GM12872 (cell line): ENCODE measurements around the gene ACTC1.

Experiments
- TF ChIP-seq, protein P1 (sequence below): IDR thresholded peaks from 3 replicates; pipeline ENCODE4 v1.5.1; 2011; ENCODE audit warnings: low read depth, mild to moderate bottlenecking, low read length, moderate library complexity; ENCODE audit not compliant: insufficient read depth

ACTC1 gene

GRCh38 chr15:34754674-34755418 lies 40.5 kb downstream of the ACTC1 start, which contains the start of gene GJD2:
GJD2 (minus strand) TSS chr15:34754998; CDS start chr15:34754488, 510 bp downstream.
- TF ChIP-seq, protein P1, sequence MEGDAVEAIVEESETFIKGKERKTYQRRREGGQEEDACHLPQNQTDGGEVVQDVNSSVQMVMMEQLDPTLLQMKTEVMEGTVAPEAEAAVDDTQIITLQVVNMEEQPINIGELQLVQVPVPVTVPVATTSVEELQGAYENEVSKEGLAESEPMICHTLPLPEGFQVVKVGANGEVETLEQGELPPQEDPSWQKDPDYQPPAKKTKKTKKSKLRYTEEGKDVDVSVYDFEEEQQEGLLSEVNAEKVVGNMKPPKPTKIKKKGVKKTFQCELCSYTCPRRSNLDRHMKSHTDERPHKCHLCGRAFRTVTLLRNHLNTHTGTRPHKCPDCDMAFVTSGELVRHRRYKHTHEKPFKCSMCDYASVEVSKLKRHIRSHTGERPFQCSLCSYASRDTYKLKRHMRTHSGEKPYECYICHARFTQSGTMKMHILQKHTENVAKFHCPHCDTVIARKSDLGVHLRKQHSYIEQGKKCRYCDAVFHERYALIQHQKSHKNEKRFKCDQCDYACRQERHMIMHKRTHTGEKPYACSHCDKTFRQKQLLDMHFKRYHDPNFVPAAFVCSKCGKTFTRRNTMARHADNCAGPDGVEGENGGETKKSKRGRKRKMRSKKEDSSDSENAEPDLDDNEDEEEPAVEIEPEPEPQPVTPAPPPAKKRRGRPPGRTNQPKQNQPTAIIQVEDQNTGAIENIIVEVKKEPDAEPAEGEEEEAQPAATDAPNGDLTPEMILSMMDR, result no peak

DNA sequence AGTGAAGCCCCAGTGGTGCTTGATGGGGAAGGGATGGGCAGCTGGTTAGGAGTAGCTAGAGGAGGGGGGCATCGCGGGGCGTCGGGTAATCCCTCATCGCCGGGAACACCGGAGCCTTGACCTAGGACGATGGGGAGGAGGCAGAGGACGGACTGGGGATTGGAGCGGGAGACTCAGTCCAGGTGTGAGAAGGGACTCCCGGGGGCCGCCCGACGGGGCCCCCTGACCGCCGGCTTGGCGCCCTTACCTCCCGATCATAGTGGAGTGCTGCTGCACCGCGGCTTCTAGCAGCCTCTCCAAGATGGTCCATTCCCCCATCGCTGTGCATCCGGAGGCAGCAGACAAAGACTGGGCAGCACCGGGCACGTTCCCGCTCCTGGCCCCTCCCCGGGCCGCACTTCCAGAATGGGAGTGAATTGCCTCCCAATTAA lies 41.2 kb downstream of the ACTC1 start:
- TF ChIP-seq, protein P1, result no peak

DNA sequence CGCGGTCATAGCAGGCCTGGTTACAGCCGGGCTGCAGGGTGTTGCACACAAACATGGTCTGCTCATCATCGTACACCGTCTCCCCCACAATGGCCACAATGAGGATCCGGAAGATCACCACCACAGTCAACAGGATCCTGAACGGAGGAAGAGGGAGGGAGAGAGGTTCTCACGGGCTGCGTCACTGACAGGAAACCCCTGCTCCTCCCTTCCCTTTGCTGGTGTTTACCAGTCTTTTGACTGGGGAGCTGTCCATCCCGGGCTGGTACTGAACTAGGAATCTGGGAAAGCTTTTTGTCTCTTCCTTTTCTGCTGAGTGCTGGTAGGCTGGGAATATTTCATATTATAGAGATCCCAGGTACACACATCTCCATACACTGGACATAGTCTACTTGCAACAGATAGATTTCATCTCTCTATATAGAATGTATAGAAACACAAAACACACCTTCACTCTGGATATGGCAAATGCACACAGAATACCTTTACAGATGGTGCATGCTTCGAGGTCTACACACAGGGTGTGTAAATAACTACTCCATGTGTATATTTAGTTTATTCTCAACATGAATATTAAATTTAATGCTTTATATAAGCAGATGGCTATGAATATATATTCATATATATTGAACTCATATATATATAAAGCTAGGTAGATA lies 42.0 kb downstream of the ACTC1 start:
- TF ChIP-seq, protein P1, result no peak

DNA sequence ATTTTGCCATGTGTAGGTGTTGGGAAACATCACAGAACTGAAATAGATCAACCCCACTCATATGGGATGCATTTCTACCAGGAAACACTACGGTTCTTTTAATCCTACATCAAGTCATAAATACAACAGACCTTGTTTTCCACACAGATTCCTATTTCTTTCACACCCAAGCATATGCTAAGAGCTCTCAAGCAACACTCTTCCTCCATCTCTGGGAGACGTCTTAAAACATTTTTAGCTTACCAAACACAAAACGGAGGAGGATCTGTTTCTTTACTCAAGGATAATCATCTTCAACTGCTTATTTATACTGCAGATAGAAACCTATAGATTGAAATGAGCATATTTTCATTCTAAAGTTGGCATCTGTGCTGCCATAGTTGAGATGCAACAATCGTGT lies 45.7 kb downstream of the ACTC1 start:
- TF ChIP-seq, protein P1, result no peak
